ENCODE measurements around the gene VPREB3. TPM values are rescaled to one million over a fixed set of nuclear protein-coding genes. Genes with fewer than 3 reads are reported as not detected.

VPREB3 gene
- total RNA-seq, 1 donor from 2014 or later, result not detected

DNA sequence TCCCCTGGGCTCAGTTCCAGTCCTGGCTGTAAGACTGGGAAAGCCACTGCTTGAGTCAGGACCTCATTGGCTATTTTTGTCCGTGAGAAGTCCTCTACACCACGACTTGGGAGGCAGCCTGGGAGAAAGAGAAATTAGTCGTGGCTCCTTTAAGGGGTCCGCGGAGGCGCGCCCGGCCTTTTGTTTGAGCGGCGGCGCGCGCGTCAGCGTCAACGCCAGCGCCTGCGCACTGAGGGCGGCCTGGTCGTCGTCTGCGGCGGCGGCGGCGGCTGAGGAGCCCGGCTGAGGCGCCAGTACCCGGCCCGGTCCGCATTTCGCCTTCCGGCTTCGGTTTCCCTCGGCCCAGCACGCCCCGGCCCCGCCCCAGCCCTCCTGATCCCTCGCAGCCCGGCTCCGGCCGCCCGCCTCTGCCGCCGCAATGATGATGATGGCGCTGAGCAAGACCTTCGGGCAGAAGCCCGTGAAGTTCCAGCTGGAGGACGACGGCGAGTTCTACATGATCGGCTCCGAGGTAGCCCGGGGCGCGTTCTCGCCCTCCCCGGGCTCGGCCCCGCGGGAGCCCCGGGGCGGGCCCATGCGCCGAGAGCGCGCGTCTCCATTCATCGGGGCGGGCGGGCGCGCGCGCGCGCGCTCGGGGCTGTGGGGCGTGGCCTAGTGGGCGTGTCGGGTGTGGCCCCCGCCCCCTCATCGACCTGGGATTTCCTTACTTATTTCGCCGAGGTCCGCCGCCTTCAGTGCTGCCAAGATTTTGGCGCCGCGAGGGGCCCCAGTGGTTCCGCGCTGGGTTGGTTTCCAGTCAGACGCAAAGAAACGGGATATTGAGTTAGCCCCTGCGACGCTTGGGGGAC is 32.8 kb upstream of the VPREB3 start, which contains the start of gene SMARCB1:
SMARCB1 (plus strand) TSS at position 215 of the 848 bp plus-strand sequence; CDS start at position 419, 204 bp downstream.
- Mint-ChIP-seq H3K27ac (ENCODE audit: unreplicated experiment) (peak within 1 kb of the TSS; percentile 93), H3K27me3 (ENCODE audit: unreplicated experiment) (no peaks in the 10 kb centered on the region), H3K4me1 (ENCODE audit: unreplicated experiment) (peaks cover 52% of the 10 kb centered on the region), H3K4me3 (ENCODE audit: unreplicated experiment) (peak within 1 kb of the TSS; percentile 88), H3K9me3 (ENCODE audit: unreplicated experiment) (no peaks in the 10 kb centered on the region), H3K36me3 (ENCODE audit: unreplicated experiment) (no peaks in the 10 kb centered on the region)
- peak; percentile 95 for DNase-seq (ENCODE audit: extremely low spot score, unreplicated experiment)
- TF ChIP-seq, protein P1, sequence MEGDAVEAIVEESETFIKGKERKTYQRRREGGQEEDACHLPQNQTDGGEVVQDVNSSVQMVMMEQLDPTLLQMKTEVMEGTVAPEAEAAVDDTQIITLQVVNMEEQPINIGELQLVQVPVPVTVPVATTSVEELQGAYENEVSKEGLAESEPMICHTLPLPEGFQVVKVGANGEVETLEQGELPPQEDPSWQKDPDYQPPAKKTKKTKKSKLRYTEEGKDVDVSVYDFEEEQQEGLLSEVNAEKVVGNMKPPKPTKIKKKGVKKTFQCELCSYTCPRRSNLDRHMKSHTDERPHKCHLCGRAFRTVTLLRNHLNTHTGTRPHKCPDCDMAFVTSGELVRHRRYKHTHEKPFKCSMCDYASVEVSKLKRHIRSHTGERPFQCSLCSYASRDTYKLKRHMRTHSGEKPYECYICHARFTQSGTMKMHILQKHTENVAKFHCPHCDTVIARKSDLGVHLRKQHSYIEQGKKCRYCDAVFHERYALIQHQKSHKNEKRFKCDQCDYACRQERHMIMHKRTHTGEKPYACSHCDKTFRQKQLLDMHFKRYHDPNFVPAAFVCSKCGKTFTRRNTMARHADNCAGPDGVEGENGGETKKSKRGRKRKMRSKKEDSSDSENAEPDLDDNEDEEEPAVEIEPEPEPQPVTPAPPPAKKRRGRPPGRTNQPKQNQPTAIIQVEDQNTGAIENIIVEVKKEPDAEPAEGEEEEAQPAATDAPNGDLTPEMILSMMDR (IDR thresholded peaks at IDR 0.05), result no peak

DNA sequence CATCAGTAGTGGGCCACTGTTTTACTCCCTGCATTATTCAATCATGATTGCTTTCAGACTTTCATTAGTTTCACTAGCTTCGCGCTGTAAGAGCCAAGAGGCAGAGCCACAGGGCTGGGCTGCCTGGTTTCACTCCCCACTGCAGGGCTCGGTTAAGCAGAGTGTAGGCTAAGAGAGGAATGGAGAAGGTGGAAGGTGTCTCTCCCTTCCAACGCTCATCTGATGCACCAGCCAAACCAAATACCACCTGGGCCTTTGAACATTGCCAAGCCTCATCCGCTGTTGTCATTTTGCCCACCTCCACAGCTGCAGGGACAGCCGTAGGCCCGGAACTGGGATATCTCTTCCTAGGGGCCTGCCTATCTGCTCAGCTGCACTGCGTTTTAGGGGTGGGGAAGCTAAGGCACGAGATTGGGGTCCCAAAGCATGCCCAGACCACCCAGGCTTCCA is 32.1 kb upstream of the VPREB3 start:
- DNase-seq (ENCODE audit: extremely low spot score, unreplicated experiment), result no peak
- Mint-ChIP-seq H3K27me3 (ENCODE audit: unreplicated experiment) (no peaks in the 10 kb centered on the region), H3K9me3 (ENCODE audit: unreplicated experiment) (no peaks in the 10 kb centered on the region), H3K27ac (ENCODE audit: unreplicated experiment) (peak overlapping the region; percentile 93), H3K36me3 (ENCODE audit: unreplicated experiment) (peaks cover 3% of the 10 kb centered on the region), H3K4me3 (ENCODE audit: unreplicated experiment) (peak overlapping the region; percentile 88), H3K4me1 (ENCODE audit: unreplicated experiment) (peaks cover 55% of the 10 kb centered on the region)
- TF ChIP-seq, protein P1 (IDR thresholded peaks at IDR 0.05), result no peak

DNA sequence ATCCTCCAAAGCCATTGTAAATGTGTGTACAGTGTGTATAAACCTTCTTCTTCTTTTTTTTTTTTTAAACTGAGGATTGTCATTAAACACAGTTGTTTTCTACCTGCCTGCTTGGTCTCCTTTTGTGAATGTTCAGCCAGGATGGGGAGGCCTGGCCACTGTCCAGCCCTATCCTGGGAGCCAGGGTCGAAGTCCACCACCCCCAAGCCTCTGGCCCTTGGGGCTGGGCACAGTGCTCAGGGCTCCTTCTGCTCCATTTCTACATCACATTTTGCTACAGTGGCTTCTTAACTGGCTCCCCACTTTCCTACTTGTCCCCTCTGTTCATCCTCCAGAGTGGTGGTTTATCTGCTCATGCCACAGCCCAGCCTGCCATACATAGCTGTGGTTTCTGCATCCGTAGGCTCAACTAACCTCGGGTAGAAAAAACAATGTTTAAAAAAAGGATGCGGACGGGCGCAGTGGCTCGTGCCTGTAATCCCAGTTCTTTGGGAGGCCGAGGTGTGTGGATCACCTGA is 30.0 kb upstream of the VPREB3 start:
- TF ChIP-seq, protein P1 (IDR thresholded peaks at IDR 0.05), result no peak

DNA sequence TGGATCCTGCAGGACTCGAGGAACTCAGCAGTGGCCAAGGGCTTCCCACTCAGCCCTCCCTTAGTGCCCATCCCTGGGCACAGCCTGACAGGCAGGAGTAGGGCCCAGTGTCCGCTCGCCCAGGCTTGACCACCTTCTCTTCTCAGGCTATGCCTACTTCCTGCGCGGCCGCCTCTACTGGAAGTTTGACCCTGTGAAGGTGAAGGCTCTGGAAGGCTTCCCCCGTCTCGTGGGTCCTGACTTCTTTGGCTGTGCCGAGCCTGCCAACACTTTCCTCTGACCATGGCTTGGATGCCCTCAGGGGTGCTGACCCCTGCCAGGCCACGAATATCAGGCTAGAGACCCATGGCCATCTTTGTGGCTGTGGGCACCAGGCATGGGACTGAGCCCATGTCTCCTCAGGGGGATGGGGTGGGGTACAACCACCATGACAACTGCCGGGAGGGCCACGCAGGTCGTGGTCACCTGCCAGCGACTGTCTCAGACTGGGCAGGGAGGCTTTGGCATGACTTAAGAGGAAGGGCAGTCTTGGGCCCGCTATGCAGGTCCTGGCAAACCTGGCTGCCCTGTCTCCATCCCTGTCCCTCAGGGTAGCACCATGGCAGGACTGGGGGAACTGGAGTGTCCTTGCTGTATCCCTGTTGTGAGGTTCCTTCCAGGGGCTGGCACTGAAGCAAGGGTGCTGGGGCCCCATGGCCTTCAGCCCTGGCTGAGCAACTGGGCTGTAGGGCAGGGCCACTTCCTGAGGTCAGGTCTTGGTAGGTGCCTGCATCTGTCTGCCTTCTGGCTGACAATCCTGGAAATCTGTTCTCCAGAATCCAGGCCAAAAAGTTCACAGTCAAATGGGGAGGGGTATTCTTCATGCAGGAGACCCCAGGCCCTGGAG is 29.3 kb upstream of the VPREB3 start:
- TF ChIP-seq, protein P1 (IDR thresholded peaks at IDR 0.05), result no peak
- H3K4me1 Mint-ChIP-seq (ENCODE audit: unreplicated experiment), result peaks cover 46% of the 10 kb centered on the region
- DNase-seq (ENCODE audit: extremely low spot score, unreplicated experiment), result no peak
- H3K9me3 Mint-ChIP-seq (ENCODE audit: unreplicated experiment), result no peaks in the 10 kb centered on the region
- H3K4me3 Mint-ChIP-seq (ENCODE audit: unreplicated experiment), result no peak overlapping the region
- H3K36me3 Mint-ChIP-seq (ENCODE audit: unreplicated experiment), result peaks cover 3% of the 10 kb centered on the region
- H3K27ac Mint-ChIP-seq (ENCODE audit: unreplicated experiment), result no peak overlapping the region
- H3K27me3 Mint-ChIP-seq (ENCODE audit: unreplicated experiment), result no peaks in the 10 kb centered on the region

More for the DNA sequence above, 30.0 kb upstream of the VPREB3 start:
- Mint-ChIP-seq H3K4me3 (ENCODE audit: unreplicated experiment) (no peak overlapping the region), H3K9me3 (ENCODE audit: unreplicated experiment) (no peaks in the 10 kb centered on the region), H3K4me1 (ENCODE audit: unreplicated experiment) (peaks cover 51% of the 10 kb centered on the region), H3K36me3 (ENCODE audit: unreplicated experiment) (peaks cover 3% of the 10 kb centered on the region), H3K27ac (ENCODE audit: unreplicated experiment) (peak overlapping the region; percentile 61), H3K27me3 (ENCODE audit: unreplicated experiment) (no peaks in the 10 kb centered on the region)
- no peak for DNase-seq (ENCODE audit: extremely low spot score, unreplicated experiment)
